Activated CD4-positive, CD25-positive, alpha-beta regulatory T cell treated with anti-CD3 and anti-CD28 coated beads, Interleukin-2, amount 50 U/mL, for 16 hours (primary cell): Measurements from ENCODE around the gene ZNF850.
A peak's percentile ranks its signal among the peaks of the same experiment; 100 is the strongest.

Source experiments
- DNase-seq: peaks from one replicate; pipeline ENCODE4 v3.0.0-alpha.2; 2020; ENCODE audit warnings: low read depth, low spot score

ZNF850 gene

GRCh38 chr19:36688058-36688457, 84.5 kb downstream of the ZNF850 start:
- no peak for DNase-seq

DNA sequence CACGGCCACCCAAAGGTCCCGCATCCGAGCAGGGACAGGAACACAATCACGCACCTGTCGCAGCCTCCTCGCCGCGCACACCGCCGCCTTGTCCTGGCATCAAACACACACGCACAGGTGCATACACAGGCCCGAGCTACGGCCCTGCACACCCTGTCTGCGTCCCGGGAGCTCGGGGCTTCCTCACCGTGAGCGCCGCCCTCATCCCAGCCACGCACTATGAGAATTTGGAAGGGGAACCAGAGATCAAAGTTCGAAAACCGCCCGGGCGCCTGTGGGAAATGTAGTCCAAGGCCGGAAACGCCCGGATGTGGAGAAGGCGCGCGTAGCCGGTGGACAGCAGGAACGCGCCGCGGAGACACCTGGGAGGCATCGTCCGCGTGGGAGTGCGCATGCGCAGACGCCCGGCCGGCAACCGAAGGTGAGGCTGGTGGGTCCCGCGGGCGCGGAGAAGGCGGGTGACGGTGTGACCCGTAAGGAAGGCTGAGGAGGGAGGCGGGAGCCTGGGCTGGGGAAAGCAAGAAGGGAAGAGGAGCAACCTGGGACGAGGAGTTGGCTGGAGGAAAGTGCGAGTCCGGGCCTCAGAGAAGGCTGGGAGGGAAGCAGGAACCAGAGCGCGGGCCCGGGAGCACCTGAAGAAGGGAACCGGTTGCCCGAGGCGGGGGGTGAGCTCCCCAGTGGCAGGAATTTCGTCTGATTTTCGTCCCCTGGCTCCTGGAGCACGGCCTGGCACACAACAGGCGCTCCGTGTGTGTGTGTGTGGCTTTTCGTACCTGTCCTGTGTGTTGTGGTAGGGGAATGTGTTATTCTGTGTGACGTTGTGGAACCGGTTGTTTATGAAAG, 85.2 kb downstream of the ZNF850 start, which contains the start of gene ZNF567:
TSS of gene ZNF567 (plus strand) at position 399 of the 843 bp plus-strand sequence. CDS start 7,256 bp downstream, outside the sequence.
- DNase-seq: peak; percentile 95

DNA sequence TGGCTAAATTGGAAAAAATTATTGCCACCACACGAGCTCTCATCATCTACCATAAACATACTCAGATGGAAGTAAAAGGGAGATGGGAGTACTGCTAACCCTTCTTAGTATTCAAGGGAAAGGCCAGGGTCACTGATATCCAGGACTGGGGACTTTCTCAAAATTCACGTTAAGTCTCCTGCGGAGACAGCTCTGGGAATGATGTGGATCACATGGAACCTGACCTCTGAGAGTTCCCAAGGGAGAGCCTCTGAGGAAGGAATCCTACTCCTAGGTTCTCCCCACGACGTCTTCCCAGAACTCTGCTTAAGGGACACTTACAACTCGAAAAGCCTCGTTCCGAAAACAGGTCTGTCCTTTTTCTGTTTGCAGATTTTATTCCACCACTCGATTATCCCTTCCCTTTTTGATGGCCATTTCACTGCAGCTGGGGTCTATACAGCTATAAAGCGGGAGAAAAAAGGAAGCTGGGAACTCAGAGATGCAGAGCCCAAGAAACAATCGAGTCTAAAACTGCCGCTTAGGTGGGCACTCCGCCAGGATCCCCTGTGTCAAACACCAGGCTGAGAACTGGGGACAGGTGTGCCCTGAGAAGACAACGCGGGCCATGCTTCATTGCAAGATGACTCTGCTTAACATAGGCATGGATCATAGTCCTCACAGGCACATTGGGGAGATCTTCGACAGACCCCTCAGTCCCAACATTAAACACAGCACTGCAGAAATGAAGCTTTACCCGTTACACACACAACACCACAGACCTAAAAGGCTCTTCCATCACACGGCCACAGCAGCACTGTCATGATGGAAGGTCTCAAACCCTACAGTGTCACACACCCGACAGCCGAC, 86.0 kb downstream of the ZNF850 start:
- DNase-seq: no peak

- no peak for DNase-seq
Observed at GRCh38 chr19:36685835-36686234, 86.8 kb downstream of the ZNF850 start.

DNA sequence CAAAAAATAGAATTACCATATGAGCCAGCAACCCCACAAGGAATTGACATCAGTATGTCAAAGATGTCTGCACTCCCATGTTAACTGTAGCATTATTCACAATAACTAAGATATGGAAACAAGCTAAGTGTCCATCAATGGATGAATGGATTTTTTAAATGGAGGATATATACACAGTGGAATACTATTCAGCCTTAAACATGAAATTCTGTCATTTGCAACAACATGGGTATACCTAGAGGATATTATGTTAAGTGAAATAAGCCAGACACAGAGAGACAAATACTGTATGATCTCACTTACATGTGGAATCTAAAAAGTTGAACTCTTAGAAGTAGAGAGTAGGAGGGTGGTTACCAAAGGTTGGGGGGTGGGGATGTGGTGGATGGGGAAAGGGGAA, 93.2 kb downstream of the ZNF850 start:
- no peak for DNase-seq

DNA sequence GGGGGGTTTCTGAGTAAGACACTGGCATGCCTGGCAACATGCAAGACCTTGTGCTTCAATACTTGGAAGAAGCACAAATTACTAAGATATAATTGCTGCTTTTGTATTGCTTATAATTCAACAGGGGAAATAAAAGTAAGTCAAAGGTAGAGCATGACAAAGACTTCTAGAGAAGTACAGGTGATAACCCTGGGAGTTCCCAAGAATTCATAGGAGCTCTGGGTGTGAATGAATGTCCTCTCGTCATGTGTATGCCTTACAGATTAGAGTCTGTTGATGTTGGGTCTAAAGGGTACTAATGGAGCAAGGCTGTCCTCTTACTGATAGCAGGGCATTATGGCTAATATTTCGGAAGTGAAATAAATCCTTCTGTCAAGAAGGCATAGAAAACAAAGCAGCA, 98.4 kb downstream of the ZNF850 start:
- DNase-seq: no peak

DNA sequence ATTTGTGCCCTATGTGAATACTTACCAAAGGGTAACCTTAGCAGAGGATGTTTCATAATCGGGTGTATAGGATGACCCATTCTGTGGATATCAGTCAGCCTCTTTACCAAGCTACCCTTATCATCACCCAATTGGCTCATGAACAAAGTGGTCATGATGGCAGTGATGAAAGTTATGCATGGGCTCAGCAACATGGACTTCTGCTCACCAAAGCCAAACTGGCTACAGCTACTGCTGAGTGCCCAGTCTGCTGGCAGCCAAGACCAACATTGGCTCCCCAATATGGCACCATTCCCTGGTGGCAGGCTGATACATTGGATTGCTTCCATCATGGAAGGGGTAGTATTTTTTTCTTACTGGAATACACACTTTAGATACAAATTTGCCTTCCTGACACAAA, 100.2 kb downstream of the ZNF850 start:
- DNase-seq: no peak

DNA sequence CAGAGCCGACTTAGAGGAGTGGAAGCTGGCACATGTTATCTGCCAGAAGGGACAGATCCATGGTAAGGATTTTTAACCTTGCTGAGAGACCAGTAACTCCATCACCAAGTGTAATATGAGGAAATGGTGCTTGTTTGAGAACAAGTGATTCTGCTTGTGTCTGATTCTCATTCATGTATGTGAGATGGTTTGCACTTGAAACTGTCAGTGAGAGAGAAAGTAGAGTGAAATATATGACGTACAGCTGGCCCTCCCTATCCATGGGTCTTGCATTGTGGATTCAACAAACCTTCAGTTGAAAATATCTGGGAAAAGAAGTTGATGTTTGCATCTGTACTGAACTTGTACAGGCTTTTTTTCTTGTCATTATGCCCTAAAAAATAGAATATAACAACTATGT, 104.0 kb downstream of the ZNF850 start:
- DNase-seq: no peak

- DNase-seq: no peak
Observed at GRCh38 chr19:36665832-36666231, 106.8 kb downstream of the ZNF850 start.
